Measurements from ENCODE around the gene SLC30A7.

SLC30A7 gene

DNA sequence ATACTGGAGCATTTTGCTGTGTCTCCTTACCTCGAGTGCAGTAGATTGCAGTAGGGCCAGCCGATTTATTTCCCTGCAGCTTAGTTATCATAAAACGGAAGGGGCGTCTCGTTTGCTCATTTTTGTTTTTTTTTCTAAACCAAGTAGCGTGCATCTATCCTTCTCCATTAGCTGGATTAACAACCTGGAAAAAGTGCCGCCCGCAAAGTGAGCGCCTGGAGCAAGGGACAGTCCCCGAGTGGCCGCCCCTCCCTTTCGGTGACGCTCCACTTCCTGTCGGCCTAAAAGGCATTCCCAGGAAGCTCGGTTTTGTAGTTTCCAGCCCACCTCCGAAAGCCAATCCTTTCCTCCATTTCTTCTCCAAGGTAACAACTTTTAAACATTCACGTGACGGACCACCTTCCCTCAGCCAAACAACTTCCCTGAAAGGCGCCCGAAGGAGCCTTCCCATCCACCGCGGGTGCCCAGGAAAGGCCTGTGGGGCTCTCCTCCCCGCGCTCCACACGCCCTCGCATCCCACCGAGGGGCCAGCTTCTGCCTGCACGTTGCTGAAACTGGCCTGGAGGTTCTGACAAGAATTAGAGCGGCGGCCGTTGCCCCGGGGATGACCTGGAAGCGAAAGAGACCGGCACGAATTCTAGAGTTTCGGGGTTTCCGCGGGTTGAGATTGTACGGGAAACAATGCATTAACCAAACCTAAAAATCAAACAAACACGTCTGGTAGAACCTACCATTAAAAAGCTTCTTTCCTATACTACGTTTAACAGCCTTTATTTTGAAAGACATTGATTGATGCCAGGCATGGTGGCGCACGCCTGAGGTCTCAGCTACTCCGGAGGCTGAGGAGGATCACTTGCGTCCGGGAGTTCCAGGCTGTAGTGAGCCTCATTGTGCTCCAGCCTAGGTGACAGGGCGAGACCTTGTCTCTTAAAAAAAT lies 1.0 kb upstream of the SLC30A7 start, which contains the start of gene EXTL2:
TSS of gene EXTL2 (minus strand) at position 240 of the 937 bp plus-strand sequence. CDS start 6,085 bp downstream, outside the sequence.
- TF ChIP-seq EZH2phosphoT487 (IDR thresholded peaks at IDR 0.05; ENCODE audit: borderline replicate concordance, low read length), result no peak
- TF ChIP-seq, protein P1, sequence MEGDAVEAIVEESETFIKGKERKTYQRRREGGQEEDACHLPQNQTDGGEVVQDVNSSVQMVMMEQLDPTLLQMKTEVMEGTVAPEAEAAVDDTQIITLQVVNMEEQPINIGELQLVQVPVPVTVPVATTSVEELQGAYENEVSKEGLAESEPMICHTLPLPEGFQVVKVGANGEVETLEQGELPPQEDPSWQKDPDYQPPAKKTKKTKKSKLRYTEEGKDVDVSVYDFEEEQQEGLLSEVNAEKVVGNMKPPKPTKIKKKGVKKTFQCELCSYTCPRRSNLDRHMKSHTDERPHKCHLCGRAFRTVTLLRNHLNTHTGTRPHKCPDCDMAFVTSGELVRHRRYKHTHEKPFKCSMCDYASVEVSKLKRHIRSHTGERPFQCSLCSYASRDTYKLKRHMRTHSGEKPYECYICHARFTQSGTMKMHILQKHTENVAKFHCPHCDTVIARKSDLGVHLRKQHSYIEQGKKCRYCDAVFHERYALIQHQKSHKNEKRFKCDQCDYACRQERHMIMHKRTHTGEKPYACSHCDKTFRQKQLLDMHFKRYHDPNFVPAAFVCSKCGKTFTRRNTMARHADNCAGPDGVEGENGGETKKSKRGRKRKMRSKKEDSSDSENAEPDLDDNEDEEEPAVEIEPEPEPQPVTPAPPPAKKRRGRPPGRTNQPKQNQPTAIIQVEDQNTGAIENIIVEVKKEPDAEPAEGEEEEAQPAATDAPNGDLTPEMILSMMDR (IDR thresholded peaks at IDR 0.05; ENCODE audit: low read depth, low read length, poor library complexity, severe bottlenecking), result no peak
- Histone ChIP-seq H3F3A (ENCODE audit: control insufficient read depth, insufficient read depth) (peaks cover 9% of the 10 kb centered on the region; the same call in 1 of the 2 replicates), H3K9me3 (ENCODE audit: control insufficient read depth, insufficient read depth, low read length) (peaks cover 9% of the 10 kb centered on the region), H3K4me2 (ENCODE audit: low read length) (peak within 1 kb of the TSS; percentile 89), H3K4me3 (ENCODE audit: low read length) (peak within 1 kb of the TSS; percentile 98), H3K79me2 (ENCODE audit: control insufficient read depth, low read length) (peaks cover 37% of the 10 kb centered on the region), H3K27me3 (ENCODE audit: control insufficient read depth, low read length) (no peaks in the 10 kb centered on the region), H4K20me1 (ENCODE audit: control insufficient read depth, insufficient read depth, low read depth, low read length) (no peaks in the 10 kb centered on the region), H3K27ac (ENCODE audit: low read depth, low read length) (peak within 1 kb of the TSS; percentile 78), H3K9me2 (replicated peaks; ENCODE audit: control insufficient read depth, low read length) (no peaks in the 10 kb centered on the region), H3K4me1 (ENCODE audit: control insufficient read depth, low read length) (peaks cover 26% of the 10 kb centered on the region), H3K36me3 (ENCODE audit: control insufficient read depth, low read length) (peaks cover 30% of the 10 kb centered on the region)

DNA sequence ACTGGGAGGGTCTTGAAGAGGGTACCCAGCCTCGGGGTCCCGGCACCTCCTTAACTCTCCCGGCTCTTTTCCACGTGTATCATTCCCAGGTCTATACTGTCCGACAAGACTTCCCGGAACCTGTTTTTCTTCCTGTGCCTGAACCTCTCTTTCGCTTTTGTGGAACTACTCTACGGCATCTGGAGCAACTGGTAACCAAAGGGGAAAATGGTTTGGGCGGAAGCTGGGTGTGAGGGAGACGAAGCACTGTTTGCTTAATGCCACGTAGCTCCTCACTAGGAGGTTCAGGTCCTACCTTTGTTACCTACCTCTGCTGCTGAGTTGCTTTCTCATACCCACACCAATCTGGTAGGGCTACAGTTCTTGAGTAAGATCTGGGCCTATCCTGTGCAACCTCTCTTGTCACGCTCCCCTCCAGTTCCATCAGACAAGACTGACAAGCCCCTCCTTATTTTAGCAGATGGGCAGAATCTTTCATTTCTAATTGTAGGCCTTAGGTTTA lies 642 bp downstream of the SLC30A7 start:
- H3K79me2 ChIP-seq (ENCODE audit: control insufficient read depth, low read length), result peaks cover 37% of the 10 kb centered on the region
- H3K27ac ChIP-seq (ENCODE audit: low read depth, low read length), result peak overlapping the region; percentile 58

DNA sequence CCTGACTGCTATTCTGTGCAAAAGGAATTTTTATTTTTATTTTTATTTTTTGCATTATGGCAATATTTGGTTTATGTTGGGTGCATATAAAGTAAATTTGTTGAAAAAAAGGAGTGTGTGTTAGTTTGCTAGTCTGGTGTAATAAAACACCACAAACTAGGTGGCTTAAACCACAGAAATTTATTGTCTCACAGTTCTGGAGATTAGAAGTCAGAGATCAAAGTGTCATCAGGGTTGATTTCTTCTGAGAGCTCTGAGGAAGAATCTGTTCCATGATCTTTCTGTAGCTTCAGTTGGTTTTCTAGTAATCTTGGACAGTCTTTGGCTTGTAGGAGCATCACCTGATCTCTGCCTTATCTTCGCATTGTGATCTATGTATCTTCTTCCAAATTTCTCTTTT lies 6.5 kb downstream of the SLC30A7 start:
- peaks cover 9% of the 10 kb centered on the region for H3K79me2 ChIP-seq (ENCODE audit: control insufficient read depth, low read length)
- H3K36me3 ChIP-seq (ENCODE audit: control insufficient read depth, low read length), result peaks cover 62% of the 10 kb centered on the region
- no peak overlapping the region for H3K27ac ChIP-seq (ENCODE audit: low read depth, low read length)
- H3F3A ChIP-seq (ENCODE audit: control insufficient read depth, insufficient read depth), result no peaks in the 10 kb centered on the region
- peaks cover 7% of the 10 kb centered on the region for H3K4me1 ChIP-seq (ENCODE audit: control insufficient read depth, low read length)
- no peaks in the 10 kb centered on the region for H3K9me3 ChIP-seq (ENCODE audit: control insufficient read depth, insufficient read depth, low read length)
- H3K27me3 ChIP-seq (ENCODE audit: control insufficient read depth, low read length), result no peaks in the 10 kb centered on the region
- no peaks in the 10 kb centered on the region for H4K20me1 ChIP-seq (ENCODE audit: control insufficient read depth, insufficient read depth, low read depth, low read length)
- no peak overlapping the region for H3K4me2 ChIP-seq (ENCODE audit: low read length)
- H3K4me3 ChIP-seq (ENCODE audit: low read length), result no peak overlapping the region
- H3K9me2 ChIP-seq (replicated peaks; ENCODE audit: control insufficient read depth, low read length), result no peaks in the 10 kb centered on the region
- TF ChIP-seq, protein P1 (IDR thresholded peaks at IDR 0.05; ENCODE audit: low read depth, low read length, poor library complexity, severe bottlenecking), result no peak
- no peak for TF ChIP-seq EZH2phosphoT487 (IDR thresholded peaks at IDR 0.05; ENCODE audit: borderline replicate concordance, low read length)

More for the DNA sequence above, 642 bp downstream of the SLC30A7 start:
- Histone ChIP-seq H3K27me3 (ENCODE audit: control insufficient read depth, low read length) (no peaks in the 10 kb centered on the region), H3K36me3 (ENCODE audit: control insufficient read depth, low read length) (peaks cover 46% of the 10 kb centered on the region), H3K4me2 (ENCODE audit: low read length) (peak overlapping the region; percentile 89), H3K9me3 (ENCODE audit: control insufficient read depth, insufficient read depth, low read length) (no peaks in the 10 kb centered on the region), H3K4me3 (ENCODE audit: low read length) (peak overlapping the region; percentile 98), H3F3A (ENCODE audit: control insufficient read depth, insufficient read depth) (peaks cover 9% of the 10 kb centered on the region; the same call in 1 of the 2 replicates), H4K20me1 (ENCODE audit: control insufficient read depth, insufficient read depth, low read depth, low read length) (no peaks in the 10 kb centered on the region), H3K9me2 (replicated peaks; ENCODE audit: control insufficient read depth, low read length) (no peaks in the 10 kb centered on the region), H3K4me1 (ENCODE audit: control insufficient read depth, low read length) (peaks cover 26% of the 10 kb centered on the region)
- TF ChIP-seq EZH2phosphoT487 (IDR thresholded peaks at IDR 0.05; ENCODE audit: borderline replicate concordance, low read length), result no peak
- TF ChIP-seq, protein P1 (IDR thresholded peaks at IDR 0.05; ENCODE audit: low read depth, low read length, poor library complexity, severe bottlenecking), result no peak

Data from DOHH2 (cell line).